GM19455 (cell line): ENCODE results near the gene F2R.

Experiments
- ATAC-seq: cut with Tn5 transposase; IDR thresholded peaks from one replicate; pipeline ENCODE4 v1.9.1; 2021; ENCODE audit not compliant: unreplicated experiment

Gene F2R

GRCh38 chr5:76690037-76690679, 25.8 kb upstream of the F2R start:
- ATAC-seq: no peak

GRCh38 chr5:76690704-76691466, 25.0 kb upstream of the F2R start:
- no peak for ATAC-seq

- ATAC-seq: no peak
These were observed 24.3 kb upstream of the F2R start for GRCh38 chr5:76691467-76692273.

- no peak for ATAC-seq
These were observed 23.7 kb upstream of the F2R start for GRCh38 chr5:76692274-76692540.

GRCh38 chr5:76692651-76693050, 23.3 kb upstream of the F2R start:
- ATAC-seq: no peak

- no peak for ATAC-seq
These were observed 22.8 kb upstream of the F2R start for GRCh38 chr5:76693141-76693540.

GRCh38 chr5:76694317-76694716, 21.6 kb upstream of the F2R start:
- ATAC-seq: no peak

GRCh38 chr5:76695346-76695745, 20.6 kb upstream of the F2R start:
- no peak for ATAC-seq

GRCh38 chr5:76696251-76696650, 19.7 kb upstream of the F2R start:
- no peak for ATAC-seq

GRCh38 chr5:76697670-76698069, 18.3 kb upstream of the F2R start:
- no peak for ATAC-seq

GRCh38 chr5:76700571-76700970, 15.4 kb upstream of the F2R start:
- ATAC-seq: no peak

- ATAC-seq: no peak
These were observed 14.6 kb upstream of the F2R start for GRCh38 chr5:76701298-76701697.

- no peak for ATAC-seq
These were observed 12.2 kb upstream of the F2R start for GRCh38 chr5:76703707-76704106.

GRCh38 chr5:76704131-76704663, 11.7 kb upstream of the F2R start:
- ATAC-seq: no peak

- no peak for ATAC-seq
These were observed 10.4 kb upstream of the F2R start for GRCh38 chr5:76705574-76705973.

- no peak for ATAC-seq
These were observed 6.2 kb upstream of the F2R start for GRCh38 chr5:76709762-76710161.

GRCh38 chr5:76710991-76711390, 4.9 kb upstream of the F2R start:
- ATAC-seq: no peak

- ATAC-seq: no peak
These were observed 1.0 kb upstream of the F2R start for GRCh38 chr5:76714751-76715485.

GRCh38 chr5:76715486-76715735, 515 bp upstream of the F2R start:
- ATAC-seq: no peak

- no peak for ATAC-seq
These were observed 681 bp downstream of the F2R start for GRCh38 chr5:76716456-76717157.
